A549 treated with ZK216348 at 1 μM for 4 hours (cell line): ENCODE results near the gene DDIT3. TPM values are rescaled to one million over a fixed set of nuclear protein-coding genes. Genes with fewer than 3 reads are reported as not detected.

Source experiments
- total RNA-seq: library from RNA; stranded (reverse); fragments of 200-300 nt; extraction: Qiagen RNA extraction; gene quantifications from 5 replicates; pipeline ENCODE4 v1.2.3, GENCODE V29; 2022; ENCODE audit warnings: low read depth

Gene DDIT3, protein sequence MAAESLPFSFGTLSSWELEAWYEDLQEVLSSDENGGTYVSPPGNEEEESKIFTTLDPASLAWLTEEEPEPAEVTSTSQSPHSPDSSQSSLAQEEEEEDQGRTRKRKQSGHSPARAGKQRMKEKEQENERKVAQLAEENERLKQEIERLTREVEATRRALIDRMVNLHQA
- 28.7 to 36.1 TPM (median 31.0 TPM) in 5 replicates for total RNA-seq

GRCh38 chr12:57520053-57520818 lies at the start of gene DDIT3:
TSS of gene DDIT3 (minus strand) at chr12:57520514. CDS start at chr12:57517406, 3,108 bp downstream.

DNA sequence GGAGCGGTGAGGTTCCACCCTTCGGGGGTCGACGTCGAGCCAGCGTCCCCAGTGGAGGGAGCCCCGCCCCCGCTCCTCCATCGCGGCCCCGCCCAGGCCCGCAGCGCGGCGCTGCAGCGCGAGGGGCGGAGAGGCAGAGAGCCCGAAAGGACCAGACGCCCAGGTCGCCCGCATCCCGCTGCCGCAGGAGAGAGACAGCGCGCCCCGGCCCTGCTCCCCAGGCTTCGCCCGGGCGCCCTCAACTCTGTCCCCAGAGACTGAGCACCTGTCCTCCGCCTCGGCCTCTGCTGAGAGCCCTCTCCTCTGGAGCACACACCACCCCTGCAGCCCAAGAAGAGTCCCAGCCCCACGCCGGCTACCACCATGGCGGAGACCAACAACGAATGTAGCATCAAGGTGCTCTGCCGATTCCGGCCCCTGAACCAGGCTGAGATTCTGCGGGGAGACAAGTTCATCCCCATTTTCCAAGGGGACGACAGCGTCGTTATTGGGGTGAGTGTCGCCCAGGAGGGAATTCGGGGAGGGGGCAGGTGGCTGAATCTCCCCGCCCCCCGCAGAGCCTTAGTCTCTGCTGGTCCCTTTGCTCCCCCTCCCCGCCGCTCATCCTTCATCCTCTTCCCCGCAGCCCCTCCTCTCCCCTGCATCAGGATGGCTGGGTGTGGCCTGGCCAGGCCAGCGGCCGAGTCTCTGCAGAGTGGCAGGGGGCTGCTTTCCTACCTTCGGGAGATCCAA lies 29.8 kb upstream of the DDIT3 start, which contains the start of gene KIF5A:
Gene KIF5A, plus strand, starts transcription at position 136 of the 732 bp plus-strand sequence. Its CDS starts 228 bp downstream, at position 364.

DNA sequence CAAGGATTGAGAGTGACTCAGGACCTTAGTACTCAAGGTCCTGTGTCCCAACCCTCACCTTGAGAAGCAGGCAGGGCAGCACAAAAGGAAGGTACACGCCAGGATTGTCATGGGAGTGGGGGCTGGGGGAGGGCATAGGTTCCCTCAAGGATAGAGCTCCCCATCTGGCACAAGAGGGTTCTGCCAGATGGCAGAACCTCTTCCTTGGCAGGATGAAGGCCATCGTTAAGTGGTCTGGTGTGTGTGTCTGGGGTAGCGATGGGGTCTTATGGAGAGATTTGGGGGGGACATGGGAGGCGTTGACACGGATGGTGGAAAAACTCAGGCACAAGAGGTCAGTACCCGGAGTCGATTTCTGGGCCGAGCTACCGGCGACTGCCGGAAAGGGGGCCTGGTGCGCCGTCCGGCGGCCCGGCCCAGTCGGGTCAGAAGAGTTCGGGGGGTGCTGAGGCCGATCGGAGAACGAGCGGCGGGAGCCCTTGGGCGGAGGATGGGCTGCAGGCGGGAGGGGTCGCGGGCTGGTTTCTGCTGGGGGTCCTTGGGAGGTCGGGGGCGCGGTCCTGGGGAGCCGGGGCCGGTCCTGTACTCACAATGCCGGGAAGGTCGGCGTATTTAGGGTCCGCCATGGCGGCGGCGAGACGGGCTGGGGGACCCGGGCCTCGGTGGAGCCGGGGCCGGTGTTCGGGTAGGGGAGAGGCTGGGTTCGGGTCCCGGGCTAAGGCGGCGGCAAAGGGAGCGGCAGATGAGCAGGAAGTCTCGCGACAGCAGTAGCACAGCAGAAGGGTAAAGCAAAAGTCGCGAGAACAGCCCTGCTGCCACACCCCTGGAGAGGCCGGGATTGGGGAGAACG lies 26.3 kb upstream of the DDIT3 start, which contains the start of gene DCTN2:
Gene DCTN2, minus strand, starts transcription at position 755 of the 850 bp plus-strand sequence. Its CDS starts 129 bp downstream, at position 626.

DNA sequence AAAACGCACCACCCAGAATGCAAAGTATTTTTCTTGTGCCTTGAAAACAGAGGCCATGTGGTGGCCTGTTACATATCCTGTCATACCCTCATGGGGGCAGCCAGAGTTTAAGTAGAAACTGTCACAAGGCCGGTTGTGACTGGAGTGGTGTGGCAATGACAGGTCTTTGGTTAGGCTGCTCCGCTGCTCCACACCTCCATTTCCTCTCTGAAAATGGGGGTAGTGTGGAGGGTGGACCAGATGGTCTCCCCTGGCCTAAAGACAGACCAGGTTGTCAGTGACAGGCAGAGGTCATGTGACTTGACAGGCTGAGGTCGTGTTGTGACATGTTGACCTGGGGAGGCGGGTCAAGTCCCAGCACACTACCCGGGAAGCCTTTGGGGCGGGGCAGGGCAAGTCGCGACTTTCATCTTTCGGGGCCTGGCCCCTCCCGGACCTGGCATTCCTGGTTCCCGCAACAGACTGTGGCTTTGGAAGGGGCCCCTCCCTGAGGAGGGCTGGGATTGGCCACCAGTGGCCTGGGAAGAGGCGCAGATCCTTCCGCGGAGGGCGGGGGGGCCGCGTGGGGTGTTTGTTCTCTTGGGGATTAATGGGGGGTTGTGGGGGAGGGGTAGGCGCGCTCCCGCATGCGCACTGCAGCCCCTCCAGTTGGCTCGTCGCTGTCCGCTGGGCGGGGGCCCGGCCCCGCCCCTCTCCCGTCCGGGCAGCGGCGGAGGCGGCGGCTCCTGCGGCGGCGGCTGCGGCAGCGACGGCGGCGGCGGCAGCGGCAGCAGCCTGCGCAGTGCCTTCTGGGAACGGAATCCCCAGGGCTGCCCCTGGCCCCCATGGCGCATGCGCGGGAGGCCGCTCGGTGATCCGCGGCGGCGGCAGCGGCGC lies 1.9 kb upstream of the DDIT3 start, which contains the start of gene MBD6:
Gene MBD6, plus strand, starts transcription at position 814 of the 876 bp plus-strand sequence. CDS start 1,480 bp downstream, outside the sequence.

DNA sequence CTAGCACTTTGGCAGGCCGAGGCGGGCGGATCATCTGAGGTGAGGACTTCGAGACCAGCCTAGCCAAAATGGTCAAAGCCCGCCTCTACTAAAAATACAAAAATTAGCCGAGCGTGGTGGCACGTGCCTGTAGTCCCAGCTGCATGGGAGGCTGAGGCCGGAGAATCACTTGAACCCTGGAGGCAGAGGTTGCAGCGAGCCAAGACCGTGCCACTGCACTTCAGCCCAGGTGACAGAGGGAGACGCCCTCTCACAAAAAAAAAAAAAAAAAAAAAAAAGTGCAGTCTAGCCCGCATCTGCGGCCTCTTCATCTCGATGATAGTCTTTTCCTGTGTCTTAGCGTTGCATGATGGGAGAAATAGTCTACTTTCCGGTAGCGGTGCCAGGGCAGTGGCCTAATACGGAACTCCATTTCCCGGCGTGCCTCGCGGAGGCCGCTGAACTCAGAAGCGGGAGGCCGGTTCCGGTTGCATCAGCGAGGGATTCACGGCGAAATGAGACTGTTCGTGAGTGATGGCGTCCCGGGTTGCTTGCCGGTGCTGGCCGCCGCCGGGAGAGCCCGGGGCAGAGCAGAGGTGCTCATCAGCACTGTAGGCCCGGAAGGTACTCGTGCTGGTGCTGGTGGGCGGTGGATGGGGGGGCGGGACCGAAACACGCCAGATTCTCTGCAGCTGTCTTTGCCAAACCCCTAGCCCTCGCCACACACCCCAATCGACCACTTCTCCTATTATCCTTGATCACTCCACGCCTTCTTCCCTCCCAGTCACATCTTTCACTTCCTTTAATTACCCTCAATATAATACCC lies 32.5 kb downstream of the DDIT3 start, which contains the start of gene MARS1:
Gene MARS1, plus strand, starts transcription at position 472 of the 805 bp plus-strand sequence. Its CDS starts 23 bp downstream, at position 495.

GRCh38 chr12:57479376-57480115 lies 40.8 kb downstream of the DDIT3 start, which contains the start of gene ARHGAP9:
TSS of gene ARHGAP9 (minus strand) at chr12:57479866. CDS start at chr12:57479406, 460 bp downstream.

Other genes with a start within 250 kb of the DDIT3 start
- gene R3HDM2, start 89.5 kb downstream of the DDIT3 start, total RNA-seq: 8.3 to 11.7 TPM (median 9.0 TPM) in 5 replicates
- 0.07 TPM in 1 of 5 replicates, not detected in the others for gene INHBC, start 85.7 kb downstream of the DDIT3 start, total RNA-seq
- gene INHBE, start 65.2 kb downstream of the DDIT3 start, total RNA-seq: 0.07 to 0.11 TPM in 2 of 5 replicates, not detected in the others
- gene GLI1, start 60.7 kb downstream of the DDIT3 start, total RNA-seq: 3.9 to 8.8 TPM (median 7.3 TPM) in 5 replicates
- 0.53 to 1.2 TPM (median 0.91 TPM) in 4 of 5 replicates, not detected in the other for gene ARHGAP9, start 40.6 kb downstream of the DDIT3 start, total RNA-seq
- gene MARS1, start 32.4 kb downstream of the DDIT3 start, total RNA-seq: 126 to 186 TPM (median 138 TPM) in 5 replicates
- 15.4 to 28.9 TPM (median 27.5 TPM) in 5 replicates for gene MBD6, start 2.3 kb upstream of the DDIT3 start, total RNA-seq
- 120 to 142 TPM (median 127 TPM) in 5 replicates for gene DCTN2, start 26.7 kb upstream of the DDIT3 start, total RNA-seq
- 0.18 to 0.26 TPM (median 0.21 TPM) in 5 replicates for gene KIF5A, start 29.5 kb upstream of the DDIT3 start, total RNA-seq
- gene PIP4K2C, start 70.7 kb upstream of the DDIT3 start, total RNA-seq: 39.2 to 49.2 TPM (median 42.4 TPM) in 5 replicates
- 13.4 to 21.3 TPM (median 18.7 TPM) in 5 replicates for gene DTX3, start 84.3 kb upstream of the DDIT3 start, total RNA-seq
- 4.1 to 7.7 TPM (median 6.0 TPM) in 5 replicates for gene ARHGEF25, start 90.9 kb upstream of the DDIT3 start, total RNA-seq
- 27.2 to 51.6 TPM (median 49.2 TPM) in 5 replicates for gene B4GALNT1, start 112.7 kb upstream of the DDIT3 start, total RNA-seq
- 109 to 127 TPM (median 117 TPM) in 5 replicates for gene OS9, start 173.6 kb upstream of the DDIT3 start, total RNA-seq
- gene AGAP2, start 218.2 kb upstream of the DDIT3 start, total RNA-seq: 0.08 to 0.48 TPM (median 0.12 TPM) in 5 replicates
- 14.4 to 21.6 TPM (median 17.4 TPM) in 5 replicates for gene TSPAN31, start 224.5 kb upstream of the DDIT3 start, total RNA-seq
- 212 to 278 TPM (median 234 TPM) in 5 replicates for gene CDK4, start 231.8 kb upstream of the DDIT3 start, total RNA-seq
- gene MARCHF9, start 234.6 kb upstream of the DDIT3 start, total RNA-seq: 6.0 to 9.2 TPM (median 7.8 TPM) in 5 replicates
- gene CYP27B1, start 246.6 kb upstream of the DDIT3 start, total RNA-seq: 0.86 to 4.5 TPM (median 2.7 TPM) in 5 replicates